OCI-LY3 (cell line): ENCODE data around the gene POPDC2.

Experiments used
- CTCF ChIP-seq: fragments of 200-600, 300-600 bp; sonication (generic); IDR thresholded peaks from 2 replicates; pipeline ENCODE4 v1.5.1; 2014; ENCODE audit warnings: antibody characterized with exemption, low read length, low read depth
- EZH2phosphoT487 ChIP-seq: fragments of 200-600 bp; shearing (Covaris generic); IDR thresholded peaks from 2 replicates; pipeline ENCODE4 v1.6.1; 2018; ENCODE audit warnings: antibody characterized with exemption, mixed run types, low read depth

DNA sequence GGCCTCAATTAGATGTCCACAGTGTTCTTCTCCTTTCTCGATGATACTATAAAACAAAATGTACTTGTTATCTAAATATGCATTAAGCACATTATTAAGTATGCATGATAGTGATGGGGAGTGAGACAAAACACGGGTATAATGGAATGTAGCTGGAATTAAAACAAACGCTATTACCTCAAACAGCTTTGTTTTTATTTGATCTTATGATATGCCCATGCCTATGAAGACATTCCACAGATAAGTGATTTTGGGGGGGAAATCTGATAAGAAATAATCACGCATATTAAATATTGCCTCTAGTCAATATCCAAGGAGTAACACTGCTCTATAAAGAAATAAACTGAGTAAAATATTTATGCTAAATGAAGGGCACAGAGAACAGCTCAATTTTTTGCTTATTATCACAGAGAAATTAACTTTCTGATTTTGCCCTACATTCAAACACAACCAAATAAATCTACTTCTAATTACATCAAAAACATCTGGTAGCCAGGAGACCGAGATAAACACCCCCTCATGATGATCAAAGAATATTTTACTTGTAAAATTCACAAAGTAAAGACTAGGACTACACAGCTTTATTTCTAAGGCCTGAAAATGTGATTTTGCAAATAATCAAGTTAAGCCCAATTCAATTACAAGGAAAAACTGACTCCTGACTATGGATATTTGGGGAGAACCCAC, 14.9 kb upstream of the POPDC2 start:
- TF ChIP-seq CTCF (no peak), EZH2phosphoT487 (no peak)
